NCI-H1105 (cell line): ENCODE data around the gene RUSC1.
A peak's percentile ranks its signal among the peaks of the same experiment; 100 is the strongest.

ENCODE experiments used
- DNase-seq: peaks from one replicate; lab custom pipeline; 2025; lab: John Stamatoyannopoulos, UW

The RUSC1 gene

GRCh38 chr1:155295942-155296267, 24.8 kb upstream of the RUSC1 start:
- DNase-seq: no peak

- no peak for DNase-seq
Measured at GRCh38 chr1:155296661-155297060, 24.0 kb upstream of the RUSC1 start.

GRCh38 chr1:155297384-155297783, 23.3 kb upstream of the RUSC1 start:
- no peak for DNase-seq

DNA sequence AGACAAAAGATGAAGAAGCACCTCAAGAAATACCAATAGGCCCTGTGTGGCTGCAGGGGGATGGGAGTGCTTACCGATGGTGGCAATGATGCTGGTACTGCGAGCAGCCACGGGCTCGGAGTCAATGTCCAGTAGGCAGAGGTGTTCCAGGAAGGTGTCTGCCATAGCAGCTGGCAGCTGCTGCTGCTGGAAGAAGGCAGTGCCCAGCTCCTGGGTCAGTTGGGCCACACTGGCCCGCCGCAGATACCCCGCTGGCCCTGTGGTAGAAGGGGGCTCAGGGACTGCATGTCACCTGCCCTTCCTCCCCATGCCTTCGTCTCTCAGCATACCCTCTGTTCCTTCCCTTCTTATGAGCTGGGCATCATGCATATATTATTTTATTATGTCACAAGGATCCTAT, 20.7 kb upstream of the RUSC1 start:
- DNase-seq: no peak

GRCh38 chr1:155300553-155301329, 20.0 kb upstream of the RUSC1 start:
- no peak for DNase-seq

DNA sequence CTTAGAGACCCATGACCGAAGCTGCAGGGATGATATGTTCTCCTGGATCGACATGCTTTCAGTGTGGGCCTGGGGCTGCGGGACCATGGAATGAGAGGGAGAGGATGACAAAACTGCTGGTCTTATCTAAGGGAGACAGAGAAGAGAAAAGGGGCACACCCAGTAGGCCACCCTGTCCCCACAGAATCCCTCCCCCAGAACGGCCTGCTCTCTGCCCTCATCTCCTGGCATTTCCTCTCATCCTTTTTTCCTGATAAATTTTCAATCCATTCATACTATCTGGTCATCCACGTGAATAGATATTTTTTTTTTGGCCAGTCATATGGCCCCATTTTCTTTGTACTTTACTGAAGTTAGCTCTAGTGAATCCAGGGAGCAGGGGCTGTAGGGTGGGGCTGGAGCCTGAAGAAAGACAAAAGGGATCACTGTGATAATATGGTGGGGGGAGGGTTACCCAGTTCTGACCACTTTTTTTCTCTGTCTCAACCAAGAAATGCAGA, 19.3 kb upstream of the RUSC1 start, which contains the start of gene PKLR:
TSS of gene PKLR (minus strand) at position 97 of the 500 bp plus-strand sequence. CDS start at position 54, 43 bp downstream.
- no peak for DNase-seq

GRCh38 chr1:155304558-155305063, 16.1 kb upstream of the RUSC1 start:
- DNase-seq: no peak

- DNase-seq: no peak
Measured at GRCh38 chr1:155305881-155306391, 14.8 kb upstream of the RUSC1 start.

- peak; percentile 8 for DNase-seq
Measured at GRCh38 chr1:155307247-155307740, 13.4 kb upstream of the RUSC1 start.

- DNase-seq: peak; percentile 99
Measured at GRCh38 chr1:155308493-155309422, 11.9 kb upstream of the RUSC1 start, which contains the start of gene FDPS. FDPS (plus strand) TSS chr1:155308866; CDS start chr1:155309790, 924 bp downstream.

DNA sequence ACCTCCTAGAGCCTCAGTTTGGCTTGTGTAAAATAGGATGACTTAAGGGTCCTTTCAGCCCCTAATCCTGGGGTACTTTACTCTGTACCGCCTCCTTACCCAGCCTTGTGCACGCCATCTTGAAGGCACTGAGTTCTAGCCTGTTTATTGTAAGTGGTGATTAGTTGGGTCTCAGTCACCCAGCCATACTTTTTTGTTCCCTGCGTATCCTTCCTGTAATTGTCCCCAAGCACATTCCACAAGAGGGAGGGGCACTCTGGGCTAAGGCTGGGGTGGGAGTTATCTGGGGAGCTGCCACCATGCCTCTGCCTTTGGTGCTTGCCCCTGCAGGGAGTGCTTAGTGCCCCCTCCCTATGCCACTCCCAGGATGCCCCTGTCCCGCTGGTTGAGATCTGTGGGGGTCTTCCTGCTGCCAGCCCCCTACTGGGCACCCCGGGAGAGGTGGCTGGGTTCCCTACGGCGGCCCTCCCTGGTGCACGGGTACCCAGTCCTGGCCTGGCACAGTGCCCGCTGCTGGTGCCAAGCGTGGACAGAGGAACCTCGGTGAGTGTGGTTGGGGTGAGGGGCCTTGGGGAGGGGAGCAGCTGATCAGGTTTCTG, 11.2 kb upstream of the RUSC1 start:
- peak; percentile 6 for DNase-seq

DNA sequence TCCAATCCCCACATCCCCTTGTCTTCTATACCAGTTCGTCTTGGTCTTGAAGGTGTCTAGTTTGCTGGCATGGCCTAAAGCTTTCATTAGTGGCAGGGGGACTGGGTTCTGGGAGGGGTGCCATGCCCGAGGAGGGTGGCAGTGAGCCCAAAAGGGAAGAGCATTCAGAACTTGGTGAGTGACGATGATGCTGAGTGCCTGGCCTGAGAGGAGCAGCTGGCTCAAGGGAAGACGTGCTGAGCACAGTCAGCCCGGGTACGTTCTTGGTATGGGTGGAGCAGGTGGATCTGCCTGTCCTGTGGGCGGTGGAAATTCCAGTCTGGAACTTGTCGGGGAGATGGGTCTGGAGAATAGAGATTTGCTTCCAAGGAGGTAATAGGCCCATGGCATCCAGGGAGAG, 7.4 kb upstream of the RUSC1 start:
- DNase-seq: no peak

GRCh38 chr1:155316922-155317321, 3.8 kb upstream of the RUSC1 start:
- DNase-seq: no peak

DNA sequence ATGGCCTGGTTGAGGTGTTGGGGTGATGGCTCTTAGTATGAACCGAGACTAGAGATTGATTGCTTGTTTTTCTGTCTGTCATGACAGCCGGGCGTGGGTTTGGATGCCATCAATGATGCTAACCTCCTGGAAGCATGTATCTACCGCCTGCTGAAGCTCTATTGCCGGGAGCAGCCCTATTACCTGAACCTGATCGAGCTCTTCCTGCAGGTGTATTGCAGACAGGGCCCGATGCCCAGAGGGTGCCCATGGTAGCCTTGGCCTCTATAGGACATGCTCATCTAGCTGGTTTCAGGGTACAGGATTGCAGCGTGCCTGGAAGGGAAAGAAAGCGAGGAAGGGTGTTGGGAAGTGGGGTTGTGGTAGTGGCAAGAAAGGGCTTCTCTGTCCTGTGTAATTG, 2.6 kb upstream of the RUSC1 start:
- no peak for DNase-seq

GRCh38 chr1:155319536-155319935, 1.2 kb upstream of the RUSC1 start:
- DNase-seq: no peak

DNA sequence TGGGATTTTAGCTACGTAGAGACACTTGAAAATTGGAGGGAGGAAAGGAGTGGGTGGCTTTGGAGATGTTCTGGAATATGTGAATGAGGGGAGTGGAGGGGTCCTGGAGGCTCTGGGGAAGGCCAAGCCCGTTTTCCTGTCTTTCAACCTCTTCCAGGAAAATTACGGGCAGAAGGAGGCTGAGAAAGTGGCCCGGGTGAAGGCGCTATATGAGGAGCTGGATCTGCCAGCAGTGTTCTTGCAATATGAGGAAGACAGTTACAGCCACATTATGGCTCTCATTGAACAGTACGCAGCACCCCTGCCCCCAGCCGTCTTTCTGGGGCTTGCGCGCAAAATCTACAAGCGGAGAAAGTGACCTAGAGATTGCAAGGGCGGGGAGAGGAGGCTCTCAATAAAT, 442 bp upstream of the RUSC1 start:
- DNase-seq: peak; percentile 73

GRCh38 chr1:155321639-155322503, 1.2 kb downstream of the RUSC1 start:
- DNase-seq: no peak

DNA sequence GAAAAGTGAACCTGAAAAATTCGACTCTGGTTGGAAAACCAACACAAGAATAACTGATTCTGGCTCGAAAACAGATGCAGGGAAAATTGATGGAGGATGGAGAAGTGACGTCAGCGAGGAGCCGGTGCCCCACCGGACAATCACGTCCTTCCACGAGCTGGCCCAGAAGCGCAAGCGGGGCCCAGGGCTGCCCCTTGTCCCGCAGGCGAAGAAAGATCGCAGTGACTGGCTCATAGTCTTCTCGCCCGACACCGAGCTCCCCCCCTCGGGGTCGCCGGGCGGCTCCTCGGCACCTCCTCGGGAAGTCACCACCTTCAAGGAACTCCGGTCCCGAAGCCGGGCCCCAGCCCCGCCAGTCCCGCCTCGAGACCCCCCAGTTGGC, 1.9 kb downstream of the RUSC1 start:
- DNase-seq: peak; percentile 10

- peak; percentile 88 for DNase-seq
Measured at GRCh38 chr1:155322953-155323728, 2.4 kb downstream of the RUSC1 start.

GRCh38 chr1:155323729-155324036, 3.0 kb downstream of the RUSC1 start:
- DNase-seq: peak; percentile 66
